T-helper 17 cell (primary cell): Measurements from ENCODE around the gene ANKRD31. TPM values are rescaled to one million over a fixed set of nuclear protein-coding genes. Genes with fewer than 3 reads are reported as not detected.
A peak's percentile ranks its signal among the peaks of the same experiment; 100 is the strongest.

Experiments
- ATAC-seq: fragments of 150-1000 bp; cut with Tn5 transposase; 2 replicates; pipeline ENCODE4 v1.10.0; 2021; ENCODE audit warnings: mild to moderate bottlenecking, moderate library complexity
- DNase-seq, 3 donors: peaks; one replicate each; pipeline versions ENCODE4 v3.0.0 to v3.0.0-alpha.2; 2020 to 2021
- H3K9me3 ChIP-seq: one replicate; pipeline ENCODE4 v1.7.0; 2013; ENCODE audit warnings: low read length, mild to moderate bottlenecking; ENCODE audit not compliant: control insufficient read depth, poor library complexity, severe bottlenecking
- H3K27ac Mint-ChIP-seq: one replicate; pipeline ENCODE4 v1.8.0; 2022; ENCODE audit warnings: mild to moderate bottlenecking, moderate library complexity, mixed read lengths
- H3K27me3 Mint-ChIP-seq: one replicate; pipeline ENCODE4 v1.8.0; 2022; ENCODE audit warnings: mixed read lengths
- H3K36me3 Mint-ChIP-seq: one replicate; pipeline ENCODE4 v1.8.0; 2022; ENCODE audit warnings: low read depth, mixed read lengths
- H3K4me1 Mint-ChIP-seq: one replicate; pipeline ENCODE4 v1.8.0; 2022; ENCODE audit warnings: mild to moderate bottlenecking, mixed read lengths
- H3K4me3 Mint-ChIP-seq: one replicate; pipeline ENCODE4 v1.8.0; 2022; ENCODE audit warnings: mild to moderate bottlenecking, moderate library complexity, mixed read lengths
- total RNA-seq, 4 donors: library from RNA in 2 of 4; stranded (reverse) in 2 of 4; gene quantifications; one replicate each; pipeline ENCODE4 v1.2.3 and lab custom pipeline; 2022 to 2026

ANKRD31 gene
- total RNA-seq, 2 donors from 2014 or later = 0.37 to 0.47 TPM

DNA sequence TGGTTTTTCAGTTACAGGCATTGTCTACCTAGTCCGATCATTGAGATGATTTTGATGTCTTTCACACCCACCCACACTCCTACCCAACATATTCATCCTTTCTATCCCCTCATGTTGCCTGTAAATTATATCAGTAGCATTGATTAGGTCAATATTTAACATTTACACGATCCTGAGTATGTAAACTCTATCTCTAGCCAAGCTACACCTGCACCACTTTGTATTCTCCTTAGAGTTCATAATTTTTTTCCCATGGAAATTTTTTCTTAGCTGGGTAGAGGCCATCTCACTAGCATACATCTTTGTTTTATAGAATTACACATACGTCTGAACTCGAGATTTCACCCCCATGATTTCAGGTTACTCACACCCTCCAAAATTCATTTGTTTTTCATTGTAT lies 214.9 kb downstream of the ANKRD31 start:
- DNase-seq (no peak), ATAC-seq (no peak)
- Mint-ChIP-seq H3K27ac (no peak overlapping the region), H3K4me1 (peaks cover 11% of the 10 kb centered on the region), H3K27me3 (peaks cover 10% of the 10 kb centered on the region), H3K4me3 (no peak overlapping the region), H3K36me3 (no peaks in the 10 kb centered on the region)
- no peaks in the 10 kb centered on the region for H3K9me3 ChIP-seq

DNA sequence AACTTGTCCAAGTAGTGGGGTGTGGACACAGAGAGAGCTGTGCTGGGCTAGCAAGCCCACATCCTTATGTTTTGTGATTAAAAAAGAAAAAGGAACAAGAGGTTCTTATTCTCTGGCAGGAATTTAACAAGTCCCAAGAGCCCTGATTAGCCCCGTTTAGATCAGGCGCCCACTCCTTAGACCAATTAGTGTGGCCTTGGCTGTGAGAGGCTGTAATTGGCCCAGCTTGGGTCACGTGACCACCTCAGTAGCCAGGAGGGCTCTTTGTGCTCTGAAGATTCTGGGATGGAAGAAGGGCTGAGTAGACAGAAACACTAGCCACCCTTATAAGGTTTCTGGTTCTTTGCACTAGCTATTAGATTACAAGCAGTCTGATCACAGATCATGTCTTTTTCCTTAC lies 215.5 kb downstream of the ANKRD31 start:
- DNase-seq = no peak
- H3K9me3 ChIP-seq = no peaks in the 10 kb centered on the region
- ATAC-seq = no peak
- H3K27me3 Mint-ChIP-seq = peaks cover 10% of the 10 kb centered on the region
- H3K4me1 Mint-ChIP-seq = peaks cover 11% of the 10 kb centered on the region
- no peaks in the 10 kb centered on the region for H3K36me3 Mint-ChIP-seq
- no peak overlapping the region for H3K4me3 Mint-ChIP-seq
- no peak overlapping the region for H3K27ac Mint-ChIP-seq

DNA sequence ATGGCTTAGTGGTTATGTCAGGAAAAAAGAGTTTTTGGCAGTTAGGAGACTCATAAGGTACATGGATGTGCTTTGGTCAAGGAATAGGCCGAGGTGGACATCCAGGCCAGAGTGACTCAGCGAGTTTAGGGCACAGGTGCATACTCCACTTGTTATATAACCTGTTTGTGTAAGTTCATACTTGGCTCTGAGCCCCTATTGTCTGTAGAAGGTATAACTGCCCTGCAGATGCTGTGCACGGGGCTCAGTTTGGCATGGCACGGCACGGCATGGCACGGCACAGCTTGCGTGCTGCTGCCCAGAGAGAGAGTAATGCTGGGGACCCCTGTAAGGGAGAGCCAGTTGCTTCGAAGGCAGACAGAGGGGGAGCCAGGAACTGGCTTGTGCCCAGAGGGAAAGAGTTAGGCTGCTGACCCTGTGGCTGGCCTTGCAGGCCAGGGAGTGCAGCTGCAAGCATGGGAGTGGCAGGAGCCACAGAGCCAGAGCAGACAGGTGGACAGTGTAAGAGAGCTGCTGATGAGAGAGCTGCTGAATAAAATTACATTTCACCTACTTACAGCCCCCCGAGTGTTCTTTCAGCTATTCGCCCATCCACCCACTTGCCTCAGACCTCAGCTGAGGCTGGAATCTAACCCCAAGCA lies 216.5 kb downstream of the ANKRD31 start:
- H3K27ac Mint-ChIP-seq = peak overlapping the region; percentile 29
- peaks cover 11% of the 10 kb centered on the region for H3K4me1 Mint-ChIP-seq
- no peak overlapping the region for H3K4me3 Mint-ChIP-seq

DNA sequence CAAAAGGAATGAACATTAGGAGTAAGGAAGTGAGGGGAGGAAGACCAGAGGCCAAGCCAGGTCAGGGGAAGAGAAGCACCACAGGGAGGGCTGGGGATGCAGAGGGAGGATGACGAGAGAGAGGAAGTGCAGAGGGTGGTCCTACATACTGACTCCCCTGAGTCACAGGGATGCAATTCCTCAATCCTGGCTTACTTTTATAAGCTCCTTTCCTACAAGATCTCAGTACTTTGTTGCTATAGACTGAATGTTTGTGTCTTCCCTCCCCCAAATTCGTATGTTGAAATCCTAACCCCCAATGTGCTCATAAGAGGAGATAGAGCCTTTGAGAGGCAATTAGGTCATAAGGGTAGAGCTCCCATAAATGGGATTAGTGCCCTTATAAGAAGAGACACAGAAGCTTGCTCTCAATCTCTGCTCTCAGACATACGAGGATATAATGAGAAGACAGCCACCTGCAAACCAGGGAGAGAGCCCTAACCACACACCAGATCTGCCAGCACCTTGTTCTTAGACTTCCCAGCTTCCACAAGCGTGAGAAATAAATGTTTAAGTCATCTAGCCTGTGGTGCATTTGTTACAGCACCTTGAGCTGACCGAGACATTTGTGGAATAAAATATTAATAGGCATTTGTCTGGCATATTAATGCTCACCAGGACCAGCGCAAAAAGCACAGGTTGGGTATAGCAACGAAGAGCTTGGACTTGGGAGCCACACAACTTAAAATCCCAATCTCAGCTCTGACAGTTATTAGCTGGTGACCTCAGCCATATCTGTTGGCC lies 217.7 kb downstream of the ANKRD31 start:
- Mint-ChIP-seq H3K4me1 (peaks cover 6% of the 10 kb centered on the region), H3K27me3 (peaks cover 6% of the 10 kb centered on the region), H3K4me3 (no peak overlapping the region), H3K27ac (no peak overlapping the region), H3K36me3 (no peaks in the 10 kb centered on the region)
- H3K9me3 ChIP-seq = no peaks in the 10 kb centered on the region
- ATAC-seq (no peak), DNase-seq (no peak)

More for the DNA sequence above, 216.5 kb downstream of the ANKRD31 start:
- no peaks in the 10 kb centered on the region for H3K9me3 ChIP-seq
- H3K36me3 Mint-ChIP-seq = no peaks in the 10 kb centered on the region
- peaks cover 10% of the 10 kb centered on the region for H3K27me3 Mint-ChIP-seq
- ATAC-seq = no peak
- DNase-seq = no peak

Other genes starting within 250 kb of the ANKRD31 start
- gene GCNT4, start 184.3 kb downstream of the ANKRD31 start, total RNA-seq = 1 to 10 TPM; 4.9 to 5.3 TPM
- gene HMGCR, start 100.3 kb upstream of the ANKRD31 start, total RNA-seq = 10 to 100 TPM; 37.9 to 48.0 TPM